ENCODE measurements around the gene ATXN7L2.
"Not testable (repeated sequence)": the region's sequence is repeated elsewhere in the genome, so short reads cannot be mapped to it uniquely, and the experiment has no call there.

The ATXN7L2 gene

GRCh38 chr1:109483672-109484518, at the start of gene ATXN7L2:
Gene ATXN7L2, plus strand, starts transcription at chr1:109483905. Its CDS starts 49 bp downstream, at chr1:109483954.
- peak; percentile 61 to 87 (median 81) for DNase-seq (ENCODE audit: low read depth in 2 of 3, low spot score in 2 of 3)

- no peak for DNase-seq (ENCODE audit: low read depth in 2 of 3, low spot score in 2 of 3)
Observed at GRCh38 chr1:109434484-109434883, 49.2 kb upstream of the ATXN7L2 start.

- no peak for DNase-seq (ENCODE audit: low read depth in 2 of 3, low spot score in 2 of 3)
Observed at GRCh38 chr1:109438798-109439297, 44.9 kb upstream of the ATXN7L2 start.

- DNase-seq (ENCODE audit: low read depth in 2 of 3, low spot score in 2 of 3), result no peak
Observed at GRCh38 chr1:109441069-109441468, 42.6 kb upstream of the ATXN7L2 start.

- no peak for DNase-seq (ENCODE audit: low read depth in 2 of 3, low spot score in 2 of 3)
Observed at GRCh38 chr1:109443476-109443875, 40.2 kb upstream of the ATXN7L2 start.

GRCh38 chr1:109444346-109444745, 39.4 kb upstream of the ATXN7L2 start:
- no peak for DNase-seq (ENCODE audit: low read depth in 2 of 3, low spot score in 2 of 3)

- DNase-seq (ENCODE audit: low read depth in 2 of 3, low spot score in 2 of 3), result not testable (repeated sequence)
Observed at GRCh38 chr1:109445949-109446695, 37.6 kb upstream of the ATXN7L2 start.

- DNase-seq (ENCODE audit: low read depth in 2 of 3, low spot score in 2 of 3), result no peak
Observed at GRCh38 chr1:109447524-109447923, 36.2 kb upstream of the ATXN7L2 start.

- DNase-seq (ENCODE audit: low read depth in 2 of 3, low spot score in 2 of 3), result no peak
Observed at GRCh38 chr1:109454497-109455133, 29.1 kb upstream of the ATXN7L2 start.

- DNase-seq (ENCODE audit: low read depth in 2 of 3, low spot score in 2 of 3), result no peak
Observed at GRCh38 chr1:109457819-109458218, 25.9 kb upstream of the ATXN7L2 start.

GRCh38 chr1:109466125-109466451, 17.6 kb upstream of the ATXN7L2 start:
- no peak for DNase-seq (ENCODE audit: low read depth in 2 of 3, low spot score in 2 of 3)

- no peak for DNase-seq (ENCODE audit: low read depth in 2 of 3, low spot score in 2 of 3)
Observed at GRCh38 chr1:109466452-109467300, 17.0 kb upstream of the ATXN7L2 start, which contains the start of gene SYPL2. Gene SYPL2, plus strand, starts transcription at chr1:109466546. Its CDS starts 298 bp downstream, at chr1:109466844.

- no peak for DNase-seq (ENCODE audit: low read depth in 2 of 3, low spot score in 2 of 3)
Observed at GRCh38 chr1:109467301-109467777, 16.4 kb upstream of the ATXN7L2 start.

- no peak for DNase-seq (ENCODE audit: low read depth in 2 of 3, low spot score in 2 of 3)
Observed at GRCh38 chr1:109468061-109468460, 15.6 kb upstream of the ATXN7L2 start.

GRCh38 chr1:109468903-109469302, 14.8 kb upstream of the ATXN7L2 start:
- no peak for DNase-seq (ENCODE audit: low read depth in 2 of 3, low spot score in 2 of 3)

GRCh38 chr1:109470245-109470644, 13.5 kb upstream of the ATXN7L2 start:
- DNase-seq (ENCODE audit: low read depth in 2 of 3, low spot score in 2 of 3), result no peak

GRCh38 chr1:109472779-109473178, 10.9 kb upstream of the ATXN7L2 start:
- no peak for DNase-seq (ENCODE audit: low read depth in 2 of 3, low spot score in 2 of 3)

- not testable (repeated sequence) for DNase-seq (ENCODE audit: low read depth in 2 of 3, low spot score in 2 of 3)
Observed at GRCh38 chr1:109473284-109474057, 10.2 kb upstream of the ATXN7L2 start.

- no peak for DNase-seq (ENCODE audit: low read depth in 2 of 3, low spot score in 2 of 3)
Observed at GRCh38 chr1:109474697-109475096, 9.0 kb upstream of the ATXN7L2 start.

GRCh38 chr1:109475261-109475660, 8.4 kb upstream of the ATXN7L2 start:
- no peak for DNase-seq (ENCODE audit: low read depth in 2 of 3, low spot score in 2 of 3)
